ENCODE data around the gene RBM3. TPM values are rescaled to one million over a fixed set of nuclear protein-coding genes. Genes with fewer than 3 reads are reported as not detected.

The RBM3 gene
- total RNA-seq, 2 donors from 2014 or later, result 183 to 225 TPM

DNA sequence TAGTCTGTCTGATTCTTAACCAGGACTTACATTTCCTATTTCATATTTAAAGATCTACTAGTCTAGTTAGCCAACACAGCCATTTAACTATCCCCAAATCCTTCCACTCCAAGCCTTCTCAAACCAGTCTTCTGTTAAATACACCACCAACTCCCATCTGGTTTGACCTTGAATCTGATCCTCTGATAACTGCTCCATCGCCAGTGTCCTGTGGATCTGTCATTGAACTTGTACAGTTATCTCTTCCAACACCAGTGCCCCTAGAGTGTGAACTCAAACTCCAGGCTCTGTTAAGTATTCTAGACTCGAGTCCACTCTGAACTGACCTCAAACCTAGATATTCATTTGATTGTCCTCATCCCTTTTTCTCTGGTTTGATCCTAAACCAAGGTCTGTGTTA is 37.4 kb downstream of the RBM3 start:
- no peak overlapping the region for H3K27ac Mint-ChIP-seq
- H3K27me3 Mint-ChIP-seq (ENCODE audit: low read depth), result peaks cover 11% of the 10 kb centered on the region
- no peaks in the 10 kb centered on the region for H3K36me3 Mint-ChIP-seq (ENCODE audit: insufficient read depth in 2 of 2)

DNA sequence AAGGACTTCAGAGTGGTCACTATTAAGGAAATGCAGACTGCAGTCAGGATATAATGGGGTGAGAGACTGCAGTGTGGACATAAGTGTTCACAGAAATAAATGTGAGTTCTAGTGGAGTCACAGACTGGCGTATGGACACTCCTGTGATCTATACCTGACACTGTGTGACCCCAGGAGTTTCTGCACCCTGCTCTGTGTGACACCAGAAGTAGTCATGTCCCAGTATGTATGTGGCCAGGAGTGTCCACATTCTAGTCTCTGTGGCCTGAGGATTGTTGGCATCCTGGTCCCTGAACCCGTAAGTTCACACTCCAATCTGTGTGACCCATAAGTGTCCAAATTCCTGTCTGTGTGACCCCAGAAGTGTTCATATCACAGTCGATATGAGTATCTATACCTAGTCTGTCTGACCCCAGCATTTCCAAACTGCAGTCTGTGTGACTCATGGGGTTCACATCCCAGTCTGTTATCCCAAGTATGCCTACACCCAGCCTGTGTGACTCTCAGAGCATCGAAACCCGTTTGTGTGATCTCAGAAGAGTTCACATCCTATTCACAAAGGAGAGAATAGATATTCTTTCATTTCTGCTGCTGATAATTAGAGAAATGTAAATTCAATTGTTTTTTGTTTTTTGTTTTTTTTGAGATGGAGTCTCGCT is 39.3 kb downstream of the RBM3 start:
- no peak for DNase-seq
- H3K9me3 Mint-ChIP-seq, result no peaks in the 10 kb centered on the region
- H3K36me3 Mint-ChIP-seq (ENCODE audit: insufficient read depth in 2 of 2), result no peaks in the 10 kb centered on the region
- H3K27ac Mint-ChIP-seq, result no peak overlapping the region
- no peak for ATAC-seq (replicated peaks in 1 of 2)
- H3K27me3 Mint-ChIP-seq (ENCODE audit: low read depth), result peaks cover 25% of the 10 kb centered on the region
- H3K4me3 Mint-ChIP-seq, result no peak overlapping the region
- peaks cover 5% of the 10 kb centered on the region for H3K4me1 Mint-ChIP-seq (ENCODE audit: low read depth)

More for the DNA sequence above, 37.4 kb downstream of the RBM3 start:
- H3K4me3 Mint-ChIP-seq, result no peak overlapping the region
- H3K9me3 Mint-ChIP-seq, result no peaks in the 10 kb centered on the region
- ATAC-seq (replicated peaks in 1 of 2) (no peak), DNase-seq (no peak)
- H3K4me1 Mint-ChIP-seq (ENCODE audit: low read depth), result no peaks in the 10 kb centered on the region

DNA sequence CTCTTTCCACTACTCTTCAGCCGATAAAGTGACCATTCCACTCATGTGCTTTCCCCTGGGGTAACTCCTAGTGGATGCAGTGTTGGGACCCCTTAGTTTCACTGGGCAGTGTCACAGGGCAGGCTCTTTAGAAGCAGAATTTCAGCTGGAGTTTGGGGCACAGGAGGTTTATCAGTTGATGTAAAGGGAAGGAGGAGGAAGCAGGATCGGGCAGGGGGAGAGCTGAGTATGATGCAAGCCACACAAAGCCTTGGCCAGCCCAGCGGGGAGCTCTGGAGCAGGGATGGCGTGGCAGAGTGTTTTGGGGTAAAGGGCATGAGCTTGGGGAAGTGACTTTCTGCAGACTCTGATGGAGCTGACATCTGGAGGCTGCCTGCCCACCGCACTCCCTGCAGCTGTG is 42.3 kb downstream of the RBM3 start:
- Mint-ChIP-seq H3K4me3 (no peak overlapping the region), H3K27ac (no peak overlapping the region), H3K4me1 (ENCODE audit: low read depth) (peaks cover 5% of the 10 kb centered on the region), H3K9me3 (no peaks in the 10 kb centered on the region), H3K36me3 (ENCODE audit: insufficient read depth in 2 of 2) (no peaks in the 10 kb centered on the region), H3K27me3 (ENCODE audit: low read depth) (peaks cover 25% of the 10 kb centered on the region)
- ATAC-seq (replicated peaks in 1 of 2) (no peak), DNase-seq (no peak)

DNA sequence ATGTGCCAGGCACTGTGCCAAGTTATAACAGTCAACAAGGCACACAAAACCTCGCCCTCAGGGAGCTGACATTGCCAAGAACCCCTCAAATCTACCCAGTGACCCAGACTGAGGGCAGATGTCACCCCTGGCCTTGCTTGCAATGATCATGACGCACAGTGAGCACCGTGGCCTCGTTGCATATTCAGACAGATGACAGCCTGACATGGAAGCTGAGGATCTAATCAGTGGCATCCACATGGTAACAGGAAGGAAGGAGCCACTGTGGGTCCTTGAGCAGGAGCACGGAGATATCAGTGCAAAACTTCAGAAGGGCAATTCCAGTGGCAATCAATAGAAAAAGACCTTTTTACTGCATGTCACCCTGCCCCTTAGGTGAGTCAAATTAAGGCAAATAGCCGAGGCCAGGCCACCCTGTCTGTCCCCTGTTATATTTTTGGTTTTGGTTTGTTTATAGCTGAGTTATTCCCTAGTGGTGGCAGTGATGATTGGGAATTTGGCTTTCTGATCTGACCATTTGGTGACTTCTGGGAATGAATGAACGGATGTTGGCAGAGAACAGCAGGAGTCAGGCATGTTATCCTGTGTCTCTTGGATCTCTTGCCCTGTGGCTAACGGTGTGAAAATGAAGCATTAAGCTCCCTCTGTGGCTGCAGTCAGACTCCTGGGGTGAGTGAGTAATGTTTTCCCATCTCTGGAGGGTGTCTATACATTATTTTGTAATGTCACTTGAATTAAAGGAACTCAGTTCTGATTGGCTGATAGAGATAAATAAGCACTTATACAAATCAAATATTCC is 43.5 kb downstream of the RBM3 start:
- H3K36me3 Mint-ChIP-seq (ENCODE audit: insufficient read depth in 2 of 2), result no peaks in the 10 kb centered on the region
- H3K4me1 Mint-ChIP-seq (ENCODE audit: low read depth), result peaks cover 5% of the 10 kb centered on the region
- H3K27me3 Mint-ChIP-seq (ENCODE audit: low read depth), result peaks cover 25% of the 10 kb centered on the region
- no peak for ATAC-seq (replicated peaks in 1 of 2)
- H3K9me3 Mint-ChIP-seq, result no peaks in the 10 kb centered on the region
- H3K27ac Mint-ChIP-seq, result no peak overlapping the region
- H3K4me3 Mint-ChIP-seq, result no peak overlapping the region
- no peak for DNase-seq

DNA sequence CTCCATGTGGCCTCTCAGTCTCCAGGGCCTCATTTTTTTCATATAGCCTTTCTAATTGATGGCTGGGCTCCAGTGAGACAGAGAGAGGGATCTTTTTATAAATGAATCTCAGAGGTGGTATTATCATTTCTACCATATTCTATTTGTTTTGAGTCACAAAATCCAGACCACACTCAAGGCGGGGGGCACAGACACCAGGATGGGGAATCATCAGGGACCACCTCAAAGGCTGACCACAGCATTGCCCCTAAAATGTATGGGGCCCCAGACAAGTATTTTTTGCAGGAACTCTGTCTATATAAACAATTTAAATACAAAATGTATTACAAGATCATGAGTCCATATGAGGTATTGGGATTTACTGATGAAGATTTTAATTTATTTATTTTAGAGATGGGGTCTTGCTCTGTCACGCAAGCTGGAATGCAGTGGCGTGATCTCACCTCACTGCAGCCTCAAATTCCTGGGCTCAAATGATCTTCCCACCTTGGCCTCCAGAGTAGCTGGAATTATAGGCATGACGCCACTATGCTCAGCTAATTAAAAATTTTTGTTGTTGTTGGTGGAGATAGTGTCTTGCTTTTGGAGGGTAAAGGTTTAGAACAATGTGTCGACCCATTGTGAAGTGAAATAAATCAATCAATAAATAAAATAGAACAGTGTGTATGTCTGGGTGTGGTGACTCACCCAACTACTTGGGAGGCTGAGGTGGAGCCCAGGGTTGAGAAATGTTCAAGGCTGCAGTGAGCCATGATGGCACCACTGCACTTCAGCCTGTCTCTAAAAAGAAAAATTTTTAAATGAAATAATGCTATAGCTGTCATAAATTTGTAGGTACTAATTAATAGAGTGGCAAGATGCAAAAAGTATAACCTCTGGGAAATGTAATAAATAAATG is 52.4 kb downstream of the RBM3 start:
- Mint-ChIP-seq H3K9me3 (no peaks in the 10 kb centered on the region), H3K27me3 (ENCODE audit: low read depth) (no peaks in the 10 kb centered on the region), H3K4me1 (ENCODE audit: low read depth) (peaks cover 7% of the 10 kb centered on the region), H3K27ac (no peak overlapping the region), H3K36me3 (ENCODE audit: insufficient read depth in 2 of 2) (no peaks in the 10 kb centered on the region), H3K4me3 (no peak overlapping the region)
- ATAC-seq (replicated peaks in 1 of 2) (no peak), DNase-seq (no peak)

Other genes with a start within 250 kb of the RBM3 start
- gene SSX3, start 217.8 kb upstream of the RBM3 start, total RNA-seq, result not detected
- gene SSX4, start 190.9 kb upstream of the RBM3 start, total RNA-seq, result not detected
- gene SSX4B, start 162.5 kb upstream of the RBM3 start, total RNA-seq, result not detected
- gene SLC38A5, start 104.2 kb upstream of the RBM3 start, total RNA-seq, result 10 to 100 TPM; 64.8 to 78.8 TPM
- 10 to 100 TPM; 64.3 to 68.7 TPM for gene FTSJ1, start 98.3 kb upstream of the RBM3 start, total RNA-seq
- 10 to 100 TPM; 19.4 to 20.3 TPM for gene PORCN, start 65.5 kb upstream of the RBM3 start, total RNA-seq
- gene EBP, start 52.7 kb upstream of the RBM3 start, total RNA-seq, result 100 to 1,000 TPM; 112 to 113 TPM
- 10 to 100 TPM; 20.4 to 20.5 TPM for gene TBC1D25, start 34.8 kb upstream of the RBM3 start, total RNA-seq
- gene WDR13, start 23.0 kb downstream of the RBM3 start, total RNA-seq, result 10 to 100 TPM; 55.7 to 59.9 TPM
- gene WAS, start 109.3 kb downstream of the RBM3 start, total RNA-seq, result 10 to 100 TPM; 81.4 to 83.9 TPM
- gene SUV39H1, start 122.2 kb downstream of the RBM3 start, total RNA-seq, result 10 to 100 TPM; 29.4 to 34.8 TPM
- not detected for gene GLOD5, start 187.3 kb downstream of the RBM3 start, total RNA-seq
- gene GATA1, start 212.1 kb downstream of the RBM3 start, total RNA-seq, result under 1 TPM; 0.22 to 0.35 TPM
- gene HDAC6, start 227.6 kb downstream of the RBM3 start, total RNA-seq, result 100 to 1,000 TPM; 109 to 143 TPM